ENCODE measurements around the gene RNF25. TPM values are rescaled to one million over a fixed set of nuclear protein-coding genes. Genes with fewer than 3 reads are reported as not detected.

RNF25 gene
- polyA plus RNA-seq, 2 of the 4 experiments (the other 2 are of a cell fraction): 33.8 to 61.5 TPM

DNA sequence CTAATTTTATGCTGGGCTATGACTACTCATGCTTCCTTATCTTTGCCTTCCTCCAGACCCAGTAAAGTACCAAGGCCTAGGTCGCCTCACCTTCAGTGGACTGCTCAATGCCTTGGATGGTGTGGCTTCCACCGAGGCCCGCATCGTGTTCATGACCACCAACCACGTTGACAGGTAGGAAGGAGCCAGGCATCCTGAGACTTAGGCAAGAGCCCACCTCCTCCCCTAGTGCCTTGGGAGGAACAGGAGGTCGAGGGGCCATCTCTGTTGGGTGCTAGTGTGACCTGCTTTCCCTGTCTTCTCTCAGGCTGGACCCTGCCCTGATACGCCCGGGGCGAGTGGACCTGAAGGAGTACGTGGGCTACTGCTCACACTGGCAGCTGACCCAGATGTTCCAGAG, 9.0 kb downstream of the RNF25 start:
- no peak overlapping the region for H3K4me3 ChIP-seq
- DNase-seq (ENCODE audit: low read depth in 1 of 2, low spot score in 1 of 2): no peak
- H3K27ac ChIP-seq: no peak overlapping the region
- no peak for FAIRE-seq
- CTCF ChIA-PET: interaction anchor here (1.1 to 2.4 kb wide), 2 partner anchors 25 to 185 kb away, joined by 3 to 9 read pairs; no protein-coding TSS in a partner anchor
- 86% methylated on average over 10 of the region's 10 CpGs for WGBS (ENCODE audit: missing lambda C conversion rate)
- H3K9me3 ChIP-seq: no peaks in the 10 kb centered on the region
- ATAC-seq: no peak
- TF ChIP-seq BCL3 (IDR thresholded peaks at IDR 0.05): no peak
- no peak for TF ChIP-seq CHD4 (IDR thresholded peaks at IDR 0.05; ENCODE audit: borderline replicate concordance)
- peaks cover 12% of the 10 kb centered on the region; the same call in 2 of the 3 replicates for H3K4me1 ChIP-seq
- POLR2A ChIA-PET: no interaction called here
- H3K4me2 ChIP-seq: no peak overlapping the region

GRCh38 chr2:218662377-218662776, 9.4 kb downstream of the RNF25 start:
- no peak overlapping the region for H3K27ac ChIP-seq
- ATAC-seq (no peak), DNase-seq (ENCODE audit: low read depth in 1 of 2, low spot score in 1 of 2) (no peak), FAIRE-seq (no peak)
- H3K9me3 ChIP-seq: no peaks in the 10 kb centered on the region
- peaks cover 14% of the 10 kb centered on the region; the same call in 2 of the 3 replicates for H3K4me1 ChIP-seq
- WGBS (ENCODE audit: missing lambda C conversion rate): 93% methylated on average over 3 of the region's 7 CpGs
- no peak overlapping the region for H3K4me2 ChIP-seq
- TF ChIP-seq EHF (CRISPR knock-in tag; IDR thresholded peaks at IDR 0.05) (no peak), CBX2 (IDR thresholded peaks at IDR 0.05; ENCODE audit: borderline replicate concordance, low read depth) (no peak), MAX (IDR thresholded peaks at IDR 0.05) (no peak), ZFP36 (IDR thresholded peaks at IDR 0.05; ENCODE audit: borderline replicate concordance, partially characterized antibody) (no peak), RFX5 (IDR thresholded peaks at IDR 0.05) (no peak), ZC3H11A (IDR thresholded peaks at IDR 0.05) (no peak), ZNF302 (CRISPR knock-in tag; IDR thresholded peaks at IDR 0.05) (no peak), FOSB (CRISPR knock-in tag; IDR thresholded peaks at IDR 0.05) (no peak), SMC3 (IDR thresholded peaks at IDR 0.05) (no peak), CEBPB (IDR thresholded peaks at IDR 0.05) (no peak)
- TF ChIP-seq, protein P1, sequence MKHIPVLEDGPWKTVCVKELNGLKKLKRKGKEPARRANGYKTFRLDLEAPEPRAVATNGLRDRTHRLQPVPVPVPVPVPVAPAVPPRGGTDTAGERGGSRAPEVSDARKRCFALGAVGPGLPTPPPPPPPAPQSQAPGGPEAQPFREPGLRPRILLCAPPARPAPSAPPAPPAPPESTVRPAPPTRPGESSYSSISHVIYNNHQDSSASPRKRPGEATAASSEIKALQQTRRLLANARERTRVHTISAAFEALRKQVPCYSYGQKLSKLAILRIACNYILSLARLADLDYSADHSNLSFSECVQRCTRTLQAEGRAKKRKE (CRISPR knock-in tag; IDR thresholded peaks at IDR 0.05; ENCODE audit: low read depth): no peak
- CTCF ChIA-PET: interaction anchor here (1.1 to 7.8 kb wide), 2 partner anchors 15 to 185 kb away, joined by 3 to 76 read pairs; no protein-coding TSS in a partner anchor
- POLR2A ChIA-PET: no interaction called here
- H3K4me3 ChIP-seq: no peak overlapping the region

GRCh38 chr2:218659988-218660358, 11.8 kb downstream of the RNF25 start:
- FAIRE-seq (no peak), ATAC-seq (no peak), DNase-seq (ENCODE audit: low read depth in 1 of 2, low spot score in 1 of 2) (no peak)
- ChIA-PET CTCF (interaction anchor here (0.6 to 7.8 kb wide), 11 partner anchors 11 to 375 kb away, joined by 3 to 76 read pairs (median 7); partner anchors contain the start of genes RNF25 and STK36), POLR2A (interaction anchor here (0.6 to 4.0 kb wide), 5 partner anchors 12 to 431 kb away, joined by 3 to 37 read pairs (median 3); partner anchors contain the start of genes RNF25 and STK36)
- peaks cover 14% of the 10 kb centered on the region; the same call in 2 of the 3 replicates for H3K4me1 ChIP-seq
- 25% methylated on average over 8 of the region's 8 CpGs for WGBS (ENCODE audit: missing lambda C conversion rate)
- peak overlapping the region; percentile 77 for H3K4me3 ChIP-seq
- H3K27ac ChIP-seq: peak overlapping the region; percentile 93 to 95
- H3K9me3 ChIP-seq: no peaks in the 10 kb centered on the region
- H3K4me2 ChIP-seq: peak overlapping the region; percentile 72
- no peak for TF ChIP-seq MAX (IDR thresholded peaks at IDR 0.05)
- TF ChIP-seq CHD2 (IDR thresholded peaks at IDR 0.05; ENCODE audit: low read length, partially characterized antibody): no peak
- no peak for TF ChIP-seq FOXS1 (CRISPR knock-in tag; IDR thresholded peaks at IDR 0.05)
- no peak for TF ChIP-seq HOXB5 (CRISPR knock-in tag; IDR thresholded peaks at IDR 0.05)
- no peak for TF ChIP-seq KDM5A (IDR thresholded peaks at IDR 0.05)
- no peak for TF ChIP-seq JUN (IDR thresholded peaks at IDR 0.05)

Measured in A549 (cell line).